H1 (cell line): ENCODE results near the gene PLEKHA1. TPM values are rescaled to one million over a fixed set of nuclear protein-coding genes. Genes with fewer than 3 reads are reported as not detected.

Source experiments
- CTCF ChIA-PET: fragments of 300-600 bp; sonication (Branson Sonifier 250); formaldehyde crosslinking; loops from one replicate; lab custom pipeline; 2021; ENCODE audit not compliant: partially characterized antibody; lab: Charles Lee
- POLR2A ChIA-PET: fragments of 300-600 bp; sonication (Branson Sonifier 250); formaldehyde crosslinking; loops from one replicate; lab custom pipeline; 2021; ENCODE audit warnings: inconsistent platforms; ENCODE audit not compliant: partially characterized antibody; lab: Charles Lee
- DNase-seq, 2 experiments: peaks; one replicate each; pipeline versions ENCODE4 v3.0.0 to v3.0.0-alpha.2; 2010 to 2022; ENCODE audit warnings: low spot score in 2 of 2, low read depth in 1 of 2, mixed read lengths in 1 of 2
- FAIRE-seq: peaks from 2 replicates; lab custom pipeline; 2011; peaks lifted over from hg19 to GRCh38; lab: Jason Lieb, UNC
- H2AFZ ChIP-seq: 2 replicates; pipeline ENCODE4 v1.8.1; 2012; ENCODE audit warnings: low read length, inconsistent platforms
- H2AK5ac ChIP-seq: 2 replicates; pipeline ENCODE4 v1.6.1; 2013; ENCODE audit warnings: low read depth, low read length
- H2BK120ac ChIP-seq: replicated peaks from 2 replicates; pipeline ENCODE3; 2013; ENCODE audit warnings: low read depth, low read length, inconsistent platforms
- H2BK12ac ChIP-seq: 2 replicates; pipeline ENCODE4 v1.6.1; 2013; ENCODE audit warnings: low read depth, low read length
- H2BK15ac ChIP-seq: 2 replicates; pipeline ENCODE4 v1.6.1; 2013; ENCODE audit warnings: low read length
- H2BK20ac ChIP-seq: 2 replicates; pipeline ENCODE4 v1.6.1; 2013; ENCODE audit warnings: low read length
- H2BK5ac ChIP-seq: 2 replicates; pipeline ENCODE4 v1.6.1; 2013; ENCODE audit warnings: low read depth, low read length
- H3K14ac ChIP-seq: 2 replicates; pipeline ENCODE4 v1.6.1; 2013; ENCODE audit warnings: inconsistent platforms; ENCODE audit not compliant: insufficient read length
- H3K18ac ChIP-seq: 2 replicates; pipeline ENCODE4 v1.6.1; 2013; ENCODE audit warnings: low read length; ENCODE audit errors: extremely low read depth
- H3K23ac ChIP-seq: 2 replicates; pipeline ENCODE4 v1.6.1; 2013; ENCODE audit warnings: inconsistent platforms; ENCODE audit not compliant: insufficient read length
- H3K23me2 ChIP-seq: 2 replicates; pipeline ENCODE4 v1.6.1; 2013; ENCODE audit warnings: low read depth, low read length
- H3K27ac ChIP-seq: 2 replicates; pipeline ENCODE4 v1.6.1; 2011; ENCODE audit warnings: low read depth, low read length, inconsistent platforms
- H3K27me3 ChIP-seq, 4 experiments: replicated peaks in 1 of 4; 1 replicate in 1 of 4; 2 replicates in 3 of 4; pipeline versions ENCODE4 v1.6.1 to v1.8.1; 2011 to 2013; ENCODE audit warnings: low read length in 3 of 4, mild to moderate bottlenecking in 3 of 4, inconsistent platforms in 2 of 4, mixed read lengths in 2 of 4, moderate library complexity in 1 of 4; ENCODE audit not compliant: control insufficient read depth in 3 of 4, insufficient read depth in 3 of 4; ENCODE audit errors: extremely low read depth in 1 of 4
- H3K36me3 ChIP-seq, 4 experiments: 2 replicates each; pipeline versions ENCODE4 v1.6.1 to v1.8.1; 2011 to 2013; ENCODE audit warnings: mild to moderate bottlenecking in 4 of 4, low read length in 3 of 4, moderate library complexity in 2 of 4, control low read depth in 1 of 4, inconsistent platforms in 1 of 4; ENCODE audit not compliant: insufficient read depth in 4 of 4, control insufficient read depth in 2 of 4
- H3K4ac ChIP-seq: replicated peaks from 2 replicates; pipeline ENCODE3; 2013; ENCODE audit warnings: low read length, low read depth, mixed read lengths, inconsistent platforms; ENCODE audit not compliant: insufficient read length
- H3K4me1 ChIP-seq, 4 experiments: replicated peaks in 1 of 4; 1 replicate in 1 of 4; 2 replicates in 3 of 4; pipeline versions ENCODE4 v1.6.1 to v1.8.1; 2011 to 2013; ENCODE audit warnings: low read length in 3 of 4, inconsistent platforms in 2 of 4, mixed read lengths in 1 of 4; ENCODE audit not compliant: insufficient read depth in 4 of 4, control insufficient read depth in 3 of 4
- H3K4me2 ChIP-seq, 2 experiments: 2 replicates each; pipeline versions ENCODE4 v1.6.1 to v1.8.1; 2011 to 2013; ENCODE audit warnings: low read depth in 2 of 2, low read length in 2 of 2, control low read depth in 1 of 2, inconsistent platforms in 1 of 2, mild to moderate bottlenecking in 1 of 2; ENCODE audit not compliant: insufficient read depth in 1 of 2
- H3K4me3 ChIP-seq, 4 experiments: fragments of 200-600, 300-600 bp in 1 of 4; sonication (generic), shearing (Covaris generic), sonication (Bioruptor Twin) in 1 of 4; 2 replicates each; pipeline versions ENCODE4 v1.5.1 to v1.8.1; 2011 to 2016; ENCODE audit warnings: low read length in 4 of 4, low read depth in 3 of 4, control low read depth in 2 of 4, inconsistent platforms in 2 of 4, mild to moderate bottlenecking in 2 of 4, mixed read lengths in 1 of 4, moderate library complexity in 1 of 4; ENCODE audit not compliant: insufficient read depth in 2 of 4; ENCODE audit errors: extremely low read depth in 1 of 4
- H3K56ac ChIP-seq: replicated peaks from 2 replicates; pipeline ENCODE3; 2013; ENCODE audit warnings: low read depth, mild to moderate bottlenecking, mixed read lengths, low read length, inconsistent platforms; ENCODE audit not compliant: insufficient read length
- H3K79me1 ChIP-seq: 2 replicates; pipeline ENCODE4 v1.6.1; 2013; ENCODE audit warnings: low read depth, low read length, control low read depth
- H3K79me2 ChIP-seq, 2 experiments: 2 replicates each; pipeline versions ENCODE4 v1.6.1 to v1.8.1; 2012 to 2013; ENCODE audit warnings: low read length in 2 of 2, mild to moderate bottlenecking in 2 of 2, inconsistent platforms in 1 of 2; ENCODE audit not compliant: insufficient read depth in 2 of 2, control insufficient read depth in 1 of 2
- H3K9ac ChIP-seq, 4 experiments: replicated peaks in 1 of 4; 1 replicate in 1 of 4; 2 replicates in 3 of 4; pipeline versions ENCODE4 v1.6.1 to v1.8.1; 2011 to 2013; ENCODE audit warnings: low read depth in 3 of 4, low read length in 3 of 4, control low read depth in 2 of 4, mild to moderate bottlenecking in 2 of 4, moderate library complexity in 2 of 4, inconsistent platforms in 1 of 4; ENCODE audit errors: extremely low read depth in 1 of 4
- H3K9me3 ChIP-seq, 2 experiments: 2 replicates each; pipeline versions ENCODE4 v1.6.1 to v1.8.1; 2012 to 2013; ENCODE audit warnings: mild to moderate bottlenecking in 2 of 2, moderate library complexity in 2 of 2, control low read depth in 1 of 2, inconsistent platforms in 1 of 2, low read depth in 1 of 2, low read length in 1 of 2, mixed read lengths in 1 of 2; ENCODE audit not compliant: insufficient read depth in 2 of 2
- H4K20me1 ChIP-seq, 2 experiments: replicated peaks in 1 of 2; 2 replicates each; pipeline versions ENCODE3 to v1.8.1; 2011 to 2013; ENCODE audit warnings: inconsistent platforms in 2 of 2, low read length in 2 of 2, mild to moderate bottlenecking in 1 of 2; ENCODE audit not compliant: insufficient read depth in 2 of 2, control insufficient read depth in 1 of 2
- H4K5ac ChIP-seq: 2 replicates; pipeline ENCODE4 v1.6.1; 2013; ENCODE audit warnings: low read length, low read depth, mixed read lengths, inconsistent platforms; ENCODE audit not compliant: insufficient read length
- H4K8ac ChIP-seq: 2 replicates; pipeline ENCODE4 v1.8.0; 2013; ENCODE audit warnings: mild to moderate bottlenecking, moderate library complexity, low read length, inconsistent platforms; ENCODE audit not compliant: insufficient read depth; ENCODE audit errors: extremely low read depth
- H4K91ac ChIP-seq: replicated peaks from 2 replicates; pipeline ENCODE3; 2013; ENCODE audit warnings: low read length, mixed read lengths, inconsistent platforms; ENCODE audit not compliant: insufficient read length
- CBX8 ChIP-seq: fragments of 300-800, 300-1000 bp; sonication (generic); IDR thresholded peaks from 2 replicates; pipeline ENCODE4 v1.7.1; 2016; ENCODE audit warnings: low read depth, low read length, borderline replicate concordance
- MAFK ChIP-seq: IDR thresholded peaks from 2 replicates; pipeline ENCODE4 v1.6.1; 2012; ENCODE audit warnings: low read depth, mild to moderate bottlenecking, improper control_type of control experiment, low read length
- PHF8 ChIP-seq: fragments of 200-600 bp; sonication (generic); conservative IDR thresholded peaks from 2 replicates; pipeline ENCODE4 v1.7.1; 2012; ENCODE audit warnings: low read depth, mild to moderate bottlenecking, inconsistent platforms, low read length, moderate library complexity
- RNF2 ChIP-seq: fragments of 200-900, 300-1000 bp; sonication (generic); IDR thresholded peaks from 2 replicates; pipeline ENCODE4 v1.7.1; 2016; ENCODE audit warnings: borderline replicate concordance, low read depth, mild to moderate bottlenecking, antibody characterized with exemption, low read length; ENCODE audit not compliant: poor library complexity, severe bottlenecking; ENCODE audit errors: missing control alignments
- SIRT6 ChIP-seq: IDR thresholded peaks from one replicate; pipeline ENCODE4 v1.7.1; 2012; ENCODE audit warnings: low read length, inconsistent platforms
- SP2 ChIP-seq: IDR thresholded peaks from 2 replicates; pipeline ENCODE4 v1.6.1; 2012; ENCODE audit warnings: mild to moderate bottlenecking, low read length, inconsistent platforms
- SP4 ChIP-seq: IDR thresholded peaks from 2 replicates; pipeline ENCODE4 v1.6.1; 2012; ENCODE audit warnings: low read length, inconsistent platforms
- SRF ChIP-seq: IDR thresholded peaks from 2 replicates; pipeline ENCODE4 v1.6.1; 2011; ENCODE audit warnings: mild to moderate bottlenecking, low read depth, low read length, moderate library complexity
- TAF1 ChIP-seq: IDR thresholded peaks from 2 replicates; pipeline ENCODE4 v1.6.1; 2011; ENCODE audit warnings: mild to moderate bottlenecking, low read depth, low read length
- TEAD4 ChIP-seq: IDR thresholded peaks from 2 replicates; pipeline ENCODE4 v1.6.1; 2012; ENCODE audit warnings: low read depth, low read length, inconsistent platforms, mixed read lengths
- YY1 ChIP-seq: IDR thresholded peaks from 2 replicates; pipeline ENCODE4 v1.6.1; 2011; ENCODE audit warnings: low read depth, mild to moderate bottlenecking, low read length
- WGBS, 2 experiments: shearing (Covaris generic) in 1 of 2; methylation state at CpG; one replicate each; pipeline versions ENCODE4 v1.1.6 to v1.1.7; 2013 to 2015; ENCODE audit warnings: low lambda C conversion rate in 2 of 2, mixed read lengths in 2 of 2, inconsistent platforms in 1 of 2, low coverage in 1 of 2, missing lambda C conversion rate in 1 of 2; ENCODE audit not compliant: insufficient replicate concordance in 2 of 2, insufficient coverage in 1 of 2, insufficient read length in 1 of 2; ENCODE audit errors: extremely low coverage in 1 of 2, missing lambda C conversion rate in 1 of 2; 5-methylcytosine and 5-hydroxymethylcytosine counted together
- polyA plus RNA-seq, 7 experiments: library from polyadenylated mRNA; depleted of rRNA in 3 of 7; stranded (reverse) in 5 of 7; unstranded in 2 of 7; fragments of >200 nt in 5 of 7; fragments of 200-250 nt in 2 of 7; gene quantifications; 1 replicate in 5 of 7; 2 replicates in 1 of 7; 4 replicates in 1 of 7; pipeline versions ENCODE4 v1.2.1 to v1.2.3, GENCODE V29; 2011 to 2013; ENCODE audit warnings: missing spikeins in 2 of 7, mixed read lengths in 2 of 7
- total RNA-seq: library from RNA; stranded (reverse); fragmentation: NEBNext Ultra II Directional; extraction: Animal tissue kit (Norgen Biotek cat#: 25700); gene quantifications from 2 replicates; pipeline ENCODE4 v1.2.1, GENCODE V29; 2021
- TF ChIP-seq, protein P1 (sequence below): IDR thresholded peaks from 2 replicates; pipeline ENCODE4 v1.6.1; 2011; ENCODE audit warnings: low read depth, mild to moderate bottlenecking, low read length; ENCODE audit not compliant: insufficient read depth

PLEKHA1 gene
- total and polyA plus RNA-seq, 2 of the 8 experiments (the other 6 are each of a cell fraction or from before 2014, with no cell fraction given), result 15.6 to 39.7 TPM

DNA sequence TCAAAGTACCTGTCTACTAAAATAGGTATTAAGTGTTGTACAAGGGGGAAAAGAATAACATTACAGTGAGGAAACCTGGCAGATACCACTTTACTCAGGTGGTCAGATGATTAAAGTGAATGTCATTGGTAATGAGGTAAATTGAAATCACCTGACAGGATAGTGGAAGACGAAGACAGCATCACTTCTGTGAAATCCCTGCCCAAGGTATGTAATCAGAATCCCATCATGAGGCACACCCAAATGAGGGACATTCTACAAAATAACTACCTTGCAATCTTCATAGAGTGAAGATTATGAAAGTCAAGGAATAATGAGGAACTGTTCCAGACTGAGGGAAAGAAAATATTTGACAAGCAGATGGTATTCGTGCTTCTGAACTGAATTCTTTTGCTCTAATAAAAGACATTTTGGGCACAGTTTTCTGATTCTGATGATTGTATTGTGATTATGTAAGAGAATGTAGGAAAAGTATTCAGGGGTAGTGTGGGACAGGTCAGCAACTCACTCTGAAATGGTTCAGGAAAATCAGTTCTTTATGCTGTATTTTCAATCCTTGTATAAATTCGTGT, 46.6 kb downstream of the PLEKHA1 start:
- FAIRE-seq (no peak), DNase-seq (no peak)
- POLR2A ChIA-PET, result no interaction called here
- no peak overlapping the region for H2BK15ac ChIP-seq
- H3K14ac ChIP-seq, result no peak overlapping the region
- 79% methylated on average over 3 of the region's 3 CpGs; no CpG with 5 or more reads in 1 of the 2 experiments for WGBS, 2 experiments
- H2BK5ac ChIP-seq, result no peak overlapping the region
- no peak overlapping the region for H2AFZ ChIP-seq
- 0 out of 7 replicates have a peak, but pooled peaks cover 0 to 3% (median 0%) of the 10 kb centered on the region in 4 experiments for H3K4me1 ChIP-seq
- no peaks in the 10 kb centered on the region for H4K20me1 ChIP-seq
- CTCF ChIA-PET, result no interaction called here
- H3K79me1 ChIP-seq, result no peaks in the 10 kb centered on the region; the same call in 1 of the 2 replicates
- H4K8ac ChIP-seq, result no peak overlapping the region
- H3K4me3 ChIP-seq, result no peak overlapping the region
- H4K91ac ChIP-seq, result no peak overlapping the region
- peaks cover 0 to 28% (median 4%) of the 10 kb centered on the region in 4 experiments; a peak in 5 of 8 replicates for H3K36me3 ChIP-seq
- no peaks in the 10 kb centered on the region for H3K23me2 ChIP-seq
- H2BK12ac ChIP-seq, result no peak overlapping the region
- H3K4ac ChIP-seq, result no peak overlapping the region
- H3K27ac ChIP-seq, result no peak overlapping the region
- no peak overlapping the region for H4K5ac ChIP-seq
- H3K9me3 ChIP-seq, result no peaks in the 10 kb centered on the region
- H3K18ac ChIP-seq, result no peak overlapping the region
- H3K79me2 ChIP-seq, result no peaks in the 10 kb centered on the region
- no peak overlapping the region for H2BK120ac ChIP-seq
- no peak overlapping the region for H2AK5ac ChIP-seq
- no peak overlapping the region for H3K9ac ChIP-seq
- no peak overlapping the region for H3K4me2 ChIP-seq
- H3K56ac ChIP-seq, result no peak overlapping the region
- no peaks in the 10 kb centered on the region for H3K27me3 ChIP-seq
- H2BK20ac ChIP-seq, result no peak overlapping the region
- TF ChIP-seq TAF1, result no peak
- no peak for TF ChIP-seq YY1
- TF ChIP-seq SIRT6, result no peak
- TF ChIP-seq RNF2, result no peak
- TF ChIP-seq SP2, result no peak
- no peak for TF ChIP-seq SP4
- no peak for TF ChIP-seq TEAD4
- TF ChIP-seq MAFK, result no peak
- TF ChIP-seq SRF, result no peak
- TF ChIP-seq CBX8, result no peak
- TF ChIP-seq PHF8, result no peak
- TF ChIP-seq, protein P1, sequence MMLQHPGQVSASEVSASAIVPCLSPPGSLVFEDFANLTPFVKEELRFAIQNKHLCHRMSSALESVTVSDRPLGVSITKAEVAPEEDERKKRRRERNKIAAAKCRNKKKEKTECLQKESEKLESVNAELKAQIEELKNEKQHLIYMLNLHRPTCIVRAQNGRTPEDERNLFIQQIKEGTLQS, result no peak
- H3K23ac ChIP-seq, result no peak overlapping the region
